ENCODE results near the gene MCF2L2. TPM values are rescaled to one million over a fixed set of nuclear protein-coding genes. Genes with fewer than 3 reads are reported as not detected.

Gene MCF2L2
- total RNA-seq, 1 donor from 2014 or later, result 2.0 TPM

DNA sequence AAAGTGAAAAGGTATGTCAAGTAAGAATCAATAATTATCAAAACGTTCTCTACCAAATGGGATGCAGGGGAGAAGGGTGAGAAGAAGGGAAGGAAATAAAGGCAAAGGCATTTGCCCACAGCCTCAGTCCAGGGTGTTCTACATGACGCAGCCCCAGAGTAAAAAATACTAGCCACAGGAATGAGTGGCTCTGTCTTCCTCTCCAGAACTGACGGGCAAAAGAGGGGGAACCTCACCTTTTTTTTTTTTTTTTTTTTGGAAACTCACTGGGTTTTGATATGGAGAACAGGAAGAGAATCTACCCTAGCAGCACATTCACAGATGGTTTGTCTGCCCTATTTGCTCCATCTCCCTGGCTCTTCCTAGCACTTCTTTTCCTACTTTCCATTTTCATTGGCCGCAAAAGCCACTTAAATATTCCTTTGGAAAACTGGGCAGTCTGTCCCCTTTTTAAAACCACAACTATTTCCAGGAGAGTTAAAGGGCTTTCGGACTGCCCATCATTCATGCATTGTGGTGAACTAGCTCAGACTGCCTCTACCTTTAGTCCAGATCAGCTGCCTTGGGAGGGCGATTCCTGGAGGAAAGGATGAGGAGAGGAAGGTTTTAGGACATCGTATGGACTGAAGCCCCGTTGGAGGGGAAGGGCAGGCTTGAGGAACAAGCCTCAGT, 147.2 kb downstream of the MCF2L2 start:
- TF ChIP-seq POLR2A (IDR thresholded peaks at IDR 0.05) (no peak), POLR2AphosphoS5 (IDR thresholded peaks at IDR 0.05; ENCODE audit: insufficient read depth in 1 of 2, low read depth in 1 of 2) (no peak)
- TF ChIP-seq, protein P1, sequence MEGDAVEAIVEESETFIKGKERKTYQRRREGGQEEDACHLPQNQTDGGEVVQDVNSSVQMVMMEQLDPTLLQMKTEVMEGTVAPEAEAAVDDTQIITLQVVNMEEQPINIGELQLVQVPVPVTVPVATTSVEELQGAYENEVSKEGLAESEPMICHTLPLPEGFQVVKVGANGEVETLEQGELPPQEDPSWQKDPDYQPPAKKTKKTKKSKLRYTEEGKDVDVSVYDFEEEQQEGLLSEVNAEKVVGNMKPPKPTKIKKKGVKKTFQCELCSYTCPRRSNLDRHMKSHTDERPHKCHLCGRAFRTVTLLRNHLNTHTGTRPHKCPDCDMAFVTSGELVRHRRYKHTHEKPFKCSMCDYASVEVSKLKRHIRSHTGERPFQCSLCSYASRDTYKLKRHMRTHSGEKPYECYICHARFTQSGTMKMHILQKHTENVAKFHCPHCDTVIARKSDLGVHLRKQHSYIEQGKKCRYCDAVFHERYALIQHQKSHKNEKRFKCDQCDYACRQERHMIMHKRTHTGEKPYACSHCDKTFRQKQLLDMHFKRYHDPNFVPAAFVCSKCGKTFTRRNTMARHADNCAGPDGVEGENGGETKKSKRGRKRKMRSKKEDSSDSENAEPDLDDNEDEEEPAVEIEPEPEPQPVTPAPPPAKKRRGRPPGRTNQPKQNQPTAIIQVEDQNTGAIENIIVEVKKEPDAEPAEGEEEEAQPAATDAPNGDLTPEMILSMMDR (IDR thresholded peaks at IDR 0.05), result no peak
- intact Hi-C loops (cut with DNase I), result no loop called here
- Histone ChIP-seq H3K4me1 (peaks cover 14% of the 10 kb centered on the region), H3K4me3 (no peak overlapping the region), H3K9me3 (no peaks in the 10 kb centered on the region), H3K36me3 (no peaks in the 10 kb centered on the region), H3K27me3 (no peaks in the 10 kb centered on the region), H3K27ac (no peak overlapping the region)
- DNase-seq (ENCODE audit: extremely low spot score in 2 of 2), result no peak

DNA sequence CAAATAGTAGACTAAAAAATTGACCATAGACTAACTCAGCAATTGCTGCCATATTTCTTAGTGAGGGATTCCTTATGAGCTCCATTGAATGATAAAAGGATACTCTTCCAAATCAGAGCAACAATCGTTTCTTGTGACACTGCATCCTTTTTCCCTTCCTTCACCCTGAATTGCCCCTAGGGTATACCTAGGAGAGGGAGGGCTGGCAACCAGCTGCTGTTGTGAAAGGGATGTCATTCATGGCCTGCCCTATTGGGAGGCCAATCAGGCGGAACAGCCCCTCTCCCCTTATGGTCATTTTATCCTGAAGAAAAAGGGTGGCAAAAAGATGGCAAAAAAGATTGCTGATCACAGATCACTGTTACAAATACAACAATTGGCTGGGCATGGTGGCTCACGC, 149.0 kb downstream of the MCF2L2 start:
- Histone ChIP-seq H3K36me3 (no peaks in the 10 kb centered on the region), H3K4me3 (no peak overlapping the region), H3K9me3 (no peaks in the 10 kb centered on the region), H3K27me3 (no peaks in the 10 kb centered on the region), H3K27ac (no peak overlapping the region), H3K4me1 (peaks cover 7% of the 10 kb centered on the region)
- TF ChIP-seq POLR2A (IDR thresholded peaks at IDR 0.05), result no peak
- TF ChIP-seq, protein P1 (IDR thresholded peaks at IDR 0.05), result no peak
- TF ChIP-seq POLR2AphosphoS5 (IDR thresholded peaks at IDR 0.05; ENCODE audit: insufficient read depth in 1 of 2, low read depth in 1 of 2), result no peak
- no peak for DNase-seq (ENCODE audit: extremely low spot score in 2 of 2)
- intact Hi-C loops (cut with DNase I), result no loop called here

DNA sequence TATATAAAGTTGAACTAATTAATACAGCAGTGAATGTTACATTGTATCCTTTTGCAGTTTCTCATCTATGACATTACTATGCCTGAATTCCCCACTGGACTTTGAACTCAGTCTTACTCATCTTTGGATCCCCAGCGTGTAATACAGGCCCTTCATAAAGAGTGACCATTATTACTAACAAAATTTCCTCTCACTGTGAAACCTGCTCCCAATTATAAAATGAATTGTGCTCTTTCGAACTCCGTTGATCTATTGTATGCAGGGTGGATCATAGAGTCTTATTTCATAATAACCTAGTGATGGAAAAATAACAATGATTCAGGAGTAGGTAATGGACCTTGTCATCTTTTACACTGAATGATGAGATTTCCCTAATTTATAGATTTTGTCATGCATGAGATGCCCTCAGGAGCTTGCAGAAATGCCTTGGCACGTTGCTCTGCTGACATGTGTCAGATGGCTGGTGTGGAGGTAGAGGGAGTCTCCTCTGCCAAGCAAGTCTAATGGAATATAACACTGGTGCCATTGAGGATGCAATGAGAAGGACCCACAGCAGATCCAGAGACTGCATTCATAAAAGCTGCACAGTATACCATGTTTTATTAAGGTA, 149.8 kb downstream of the MCF2L2 start:
- no peaks in the 10 kb centered on the region for H3K27me3 ChIP-seq
- intact Hi-C loops (cut with DNase I), result no loop called here
- no peaks in the 10 kb centered on the region for H3K36me3 ChIP-seq
- no peak overlapping the region for H3K27ac ChIP-seq
- no peak overlapping the region for H3K4me3 ChIP-seq
- DNase-seq (ENCODE audit: extremely low spot score in 2 of 2), result no peak
- TF ChIP-seq POLR2A (IDR thresholded peaks at IDR 0.05) (no peak), POLR2AphosphoS5 (IDR thresholded peaks at IDR 0.05; ENCODE audit: insufficient read depth in 1 of 2, low read depth in 1 of 2) (peak in 1 of 2 donors; percentile 38)
- H3K4me1 ChIP-seq, result peaks cover 7% of the 10 kb centered on the region
- no peaks in the 10 kb centered on the region for H3K9me3 ChIP-seq

DNA sequence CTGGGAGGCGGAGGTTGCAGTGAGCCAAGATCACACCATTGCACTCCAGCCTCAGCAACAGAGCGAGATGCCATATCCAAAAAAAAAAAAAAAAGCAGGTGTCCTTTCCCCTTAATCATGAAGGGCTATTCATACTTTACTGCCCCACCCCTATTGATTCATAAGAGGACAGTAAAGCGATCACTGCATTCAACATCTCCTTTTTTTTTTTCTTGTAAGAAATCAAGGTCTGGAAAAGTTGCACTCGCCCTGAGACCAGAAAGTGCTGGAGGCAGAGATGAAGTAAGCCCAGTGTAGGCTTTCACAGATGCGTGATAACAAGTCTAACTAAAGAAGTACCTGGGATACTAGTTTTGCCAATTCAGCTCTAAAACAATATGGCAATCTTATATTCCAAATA, 151.2 kb downstream of the MCF2L2 start:
- peaks cover 7% of the 10 kb centered on the region for H3K4me1 ChIP-seq
- DNase-seq (ENCODE audit: extremely low spot score in 2 of 2), result no peak
- TF ChIP-seq, protein P1 (IDR thresholded peaks at IDR 0.05), result no peak
- TF ChIP-seq POLR2A (IDR thresholded peaks at IDR 0.05) (no peak), POLR2AphosphoS5 (IDR thresholded peaks at IDR 0.05; ENCODE audit: insufficient read depth in 1 of 2, low read depth in 1 of 2) (no peak)
- no peaks in the 10 kb centered on the region for H3K36me3 ChIP-seq
- intact Hi-C loops (cut with DNase I), result no loop called here
- no peaks in the 10 kb centered on the region for H3K9me3 ChIP-seq
- no peak overlapping the region for H3K4me3 ChIP-seq
- no peaks in the 10 kb centered on the region for H3K27me3 ChIP-seq
- no peak overlapping the region for H3K27ac ChIP-seq

DNA sequence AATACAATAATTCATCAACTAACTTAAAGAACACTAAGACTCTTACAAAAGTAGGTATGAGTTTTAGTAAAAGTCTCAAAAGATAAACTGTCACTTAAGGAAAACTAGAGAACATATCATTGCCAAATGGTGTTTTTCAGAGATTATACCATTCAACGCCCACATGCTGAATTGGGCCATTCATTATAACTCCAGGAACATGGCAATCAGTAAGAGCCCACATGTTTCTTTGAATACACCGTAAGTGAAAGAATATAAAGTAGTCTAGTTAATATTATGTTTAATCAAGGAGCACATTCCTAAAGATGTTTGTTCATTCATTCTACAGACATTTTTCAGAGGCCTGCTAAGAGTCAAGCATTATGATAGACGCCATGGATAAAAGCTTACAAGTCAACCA, 152.5 kb downstream of the MCF2L2 start:
- H3K4me1 ChIP-seq, result peaks cover 7% of the 10 kb centered on the region
- no peaks in the 10 kb centered on the region for H3K36me3 ChIP-seq
- H3K27me3 ChIP-seq, result no peaks in the 10 kb centered on the region
- H3K9me3 ChIP-seq, result no peaks in the 10 kb centered on the region
- DNase-seq (ENCODE audit: extremely low spot score in 2 of 2), result no peak
- no peak overlapping the region for H3K27ac ChIP-seq
- intact Hi-C loops (cut with DNase I), result no loop called here
- TF ChIP-seq POLR2AphosphoS5 (IDR thresholded peaks at IDR 0.05; ENCODE audit: insufficient read depth in 1 of 2, low read depth in 1 of 2) (no peak), POLR2A (IDR thresholded peaks at IDR 0.05) (no peak)
- TF ChIP-seq, protein P1 (IDR thresholded peaks at IDR 0.05), result no peak
- H3K4me3 ChIP-seq, result no peak overlapping the region

All from vagina (tissue), 2 donors.